Subcutaneous adipose tissue (tissue), 4 donors: ENCODE measurements around the gene GADD45A. TPM values are rescaled to one million over a fixed set of nuclear protein-coding genes. Genes with fewer than 3 reads are reported as not detected.

Experiments
- CTCF ChIP-seq: fragments of 450-650 bp; IDR thresholded peaks from one replicate; pipeline ENCODE4 v1.5.1; 2016; ENCODE audit warnings: low read depth, mild to moderate bottlenecking, control low read depth, antibody characterized with exemption, moderate library complexity
- total RNA-seq, 4 donors: library from RNA; depleted of rRNA; stranded (reverse); fragments of >200 nt; gene quantifications; one replicate each; pipeline ENCODE4 v1.1.0, GENCODE V29; 2016

Gene GADD45A
- total RNA-seq, 4 donors from 2014 or later: 45.9 to 85.5 (median 66.8) TPM

GRCh38 chr1:67655581-67655980 lies 29.4 kb upstream of the GADD45A start:
- no peak for TF ChIP-seq CTCF

GRCh38 chr1:67659229-67659628 lies 25.8 kb upstream of the GADD45A start:
- no peak for TF ChIP-seq CTCF

DNA sequence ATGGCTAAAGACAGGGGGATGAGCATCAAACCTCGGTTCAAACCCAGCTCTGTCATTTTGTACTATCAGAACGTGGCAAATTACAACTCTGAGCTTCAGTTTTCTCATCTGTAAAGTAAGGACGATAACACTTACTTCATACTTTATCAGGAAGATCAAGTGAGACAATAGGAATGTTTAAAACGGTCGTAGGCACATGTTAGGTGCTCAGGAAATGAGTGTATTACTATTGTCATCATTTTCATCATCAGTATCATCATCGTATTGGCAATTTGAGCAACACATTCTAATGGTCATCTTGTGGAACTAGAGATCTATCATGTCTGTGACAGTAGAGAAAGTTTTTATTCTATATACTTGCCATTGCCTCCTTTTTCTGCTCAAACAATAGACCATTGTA lies 22.1 kb upstream of the GADD45A start:
- TF ChIP-seq CTCF: no peak

- no peak for TF ChIP-seq CTCF
Measured at GRCh38 chr1:67664048-67664447, 21.0 kb upstream of the GADD45A start.

GRCh38 chr1:67666636-67667035 lies 18.4 kb upstream of the GADD45A start:
- TF ChIP-seq CTCF: no peak

GRCh38 chr1:67668660-67669059 lies 16.3 kb upstream of the GADD45A start:
- no peak for TF ChIP-seq CTCF

DNA sequence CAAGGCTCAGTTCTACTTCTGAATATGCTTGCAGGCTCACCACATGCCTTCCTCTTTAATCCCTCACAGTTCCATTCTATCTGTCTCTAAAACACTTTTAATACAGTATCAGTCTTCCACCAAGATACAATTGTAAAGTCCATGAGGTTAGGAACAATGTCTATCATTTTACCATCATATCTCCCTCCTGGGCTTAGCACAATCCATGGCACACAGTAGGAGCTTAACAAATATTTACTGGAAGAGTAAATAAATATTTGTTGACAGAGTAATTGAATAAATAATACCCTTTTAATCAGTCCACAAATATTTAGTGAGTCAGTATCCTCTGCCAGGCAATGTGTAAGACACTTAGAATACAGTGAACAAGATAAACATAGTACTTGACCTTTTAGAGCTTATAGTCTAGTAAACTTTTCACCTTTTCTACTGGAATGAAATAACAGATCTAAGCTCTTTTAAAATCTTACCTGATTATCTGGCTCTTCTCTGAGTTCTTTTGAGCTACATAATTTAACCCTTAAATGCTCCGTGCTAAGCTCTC lies 12.7 kb upstream of the GADD45A start:
- no peak for TF ChIP-seq CTCF
